HEK293 (cell line): ENCODE measurements around the gene LHFPL6.
A peak's percentile ranks its signal among the peaks of the same experiment; 100 is the strongest.

ENCODE experiments used
- BCL11B ChIP-seq: fragments of 450-650 bp; formaldehyde crosslinking; IDR thresholded peaks from 2 replicates; pipeline ENCODE4 v1.5.1; 2016; ENCODE audit warnings: low read depth, missing biosample characterization, missing genetic modification characterization
- GLI2 ChIP-seq: fragments of 450-650 bp; formaldehyde crosslinking; IDR thresholded peaks from 2 replicates; pipeline ENCODE4; 2017; ENCODE audit warnings: missing biosample characterization, missing genetic modification characterization, low read depth, borderline replicate concordance
- HOXD13 ChIP-seq: sonication (generic); formaldehyde crosslinking; IDR thresholded peaks from 2 replicates; pipeline ENCODE4 v1.8.0; 2022; ENCODE audit warnings: missing genetic modification reagents, borderline replicate concordance
- KLF10 ChIP-seq: fragments of 450-650 bp; IDR thresholded peaks from 2 replicates; pipeline ENCODE4 v1.5.1; 2018; ENCODE audit warnings: missing biosample characterization, mild to moderate bottlenecking, missing genetic modification characterization
- PATZ1 ChIP-seq: fragments of 450-650 bp; formaldehyde crosslinking; IDR thresholded peaks from 2 replicates; pipeline ENCODE4 v1.5.1; 2016; ENCODE audit warnings: missing biosample characterization, missing genetic modification characterization
- SP7 ChIP-seq: fragments of 450-650 bp; formaldehyde crosslinking; IDR thresholded peaks from 2 replicates; pipeline ENCODE4 v1.5.1; 2016; ENCODE audit warnings: missing biosample characterization, missing genetic modification characterization
- ZBTB10 ChIP-seq: fragments of 450-650 bp; formaldehyde crosslinking; IDR thresholded peaks from 2 replicates; pipeline ENCODE4 v1.5.1; 2016; ENCODE audit warnings: missing biosample characterization, missing genetic modification characterization
- ZBTB7A ChIP-seq: fragments of 450-650 bp; formaldehyde crosslinking; IDR thresholded peaks from 2 replicates; pipeline ENCODE4 v1.5.1; 2016; ENCODE audit warnings: low read depth, missing biosample characterization, missing genetic modification characterization
- ZBTB8A ChIP-seq: fragments of 450-650 bp; formaldehyde crosslinking; IDR thresholded peaks from 2 replicates; pipeline ENCODE4 v1.5.1; 2016; ENCODE audit warnings: missing biosample characterization, missing genetic modification characterization
- ZFP69B ChIP-seq: fragments of 450-650 bp; formaldehyde crosslinking; IDR thresholded peaks from 2 replicates; pipeline ENCODE4 v1.5.1; 2016; ENCODE audit warnings: missing biosample characterization, missing genetic modification characterization
- ZIC2 ChIP-seq: fragments of 450-650 bp; formaldehyde crosslinking; IDR thresholded peaks from 2 replicates; pipeline ENCODE4 v1.5.1; 2016; ENCODE audit warnings: missing biosample characterization, missing genetic modification characterization
- ZNF184 ChIP-seq: fragments of 450-650 bp; IDR thresholded peaks from 2 replicates; pipeline ENCODE4 v1.5.1; 2018; ENCODE audit warnings: missing biosample characterization, mild to moderate bottlenecking, missing genetic modification characterization
- ZNF274 ChIP-seq, 2 experiments: fragments of 200-500 bp in 1 of 2; fragments of 450-650 bp in 1 of 2; sonication (Bioruptor generic) in 1 of 2; formaldehyde crosslinking in 1 of 2; IDR thresholded peaks; 2 replicates each; pipeline versions ENCODE4 v1.5.1 to v1.6.1; 2014 to 2016; ENCODE audit warnings: borderline replicate concordance in 1 of 2, inconsistent platforms in 1 of 2, low read length in 1 of 2, missing biosample characterization in 1 of 2, missing genetic modification characterization in 1 of 2
- ZNF530 ChIP-seq: fragments of 450-650 bp; formaldehyde crosslinking; IDR thresholded peaks from 2 replicates; pipeline ENCODE4 v1.5.1; 2016; ENCODE audit warnings: low read depth, missing biosample characterization, missing genetic modification characterization
- ZNF621 ChIP-seq: fragments of 450-650 bp; formaldehyde crosslinking; IDR thresholded peaks from 2 replicates; pipeline ENCODE4 v1.5.1; 2017; ENCODE audit warnings: missing biosample characterization, missing genetic modification characterization
- ZNF654 ChIP-seq: fragments of 450-650 bp; formaldehyde crosslinking; IDR thresholded peaks from 2 replicates; pipeline ENCODE4 v1.5.1; 2016; ENCODE audit warnings: low read depth, missing biosample characterization, missing genetic modification characterization
- ZNF776 ChIP-seq: fragments of 450-650 bp; formaldehyde crosslinking; IDR thresholded peaks from 2 replicates; pipeline ENCODE4 v1.5.0; 2017; ENCODE audit warnings: missing biosample characterization, missing genetic modification characterization, borderline replicate concordance
- ZNF843 ChIP-seq: fragments of 450-650 bp; formaldehyde crosslinking; IDR thresholded peaks from 2 replicates; pipeline ENCODE4 v1.5.1; 2016; ENCODE audit warnings: missing biosample characterization, missing genetic modification characterization
- ZSCAN23 ChIP-seq: fragments of 450-650 bp; formaldehyde crosslinking; IDR thresholded peaks from 2 replicates; pipeline ENCODE4 v1.5.1; 2016; ENCODE audit warnings: missing biosample characterization, missing genetic modification characterization
- TF ChIP-seq, protein P1 (sequence below): fragments of 450-650 bp; formaldehyde crosslinking; IDR thresholded peaks from 2 replicates; pipeline ENCODE4 v1.5.1; 2016; ENCODE audit warnings: missing biosample characterization, missing genetic modification characterization
- TF ChIP-seq, protein P2 (sequence below): fragments of 450-650 bp; formaldehyde crosslinking; conservative IDR thresholded peaks from 2 replicates; pipeline ENCODE4 v1.5.1; 2016; ENCODE audit warnings: low read depth, missing biosample characterization, missing genetic modification characterization
- TF ChIP-seq, protein P3 (sequence below): fragments of 450-650 bp; formaldehyde crosslinking; IDR thresholded peaks from 2 replicates; pipeline ENCODE4 v1.5.1; 2017; ENCODE audit warnings: missing biosample characterization, missing genetic modification characterization
- TF ChIP-seq, protein P4 (sequence below): fragments of 450-650 bp; formaldehyde crosslinking; IDR thresholded peaks from 2 replicates; pipeline ENCODE4 v1.5.1; 2016; ENCODE audit warnings: missing biosample characterization, missing genetic modification characterization

LHFPL6 gene

GRCh38 chr13:39451860-39452301 lies 151.1 kb downstream of the LHFPL6 start (continued):
- TF ChIP-seq PATZ1 (tag by site-specific recombination), result no peak
- TF ChIP-seq ZNF530 (tag by site-specific recombination), result no peak
- no peak for TF ChIP-seq ZNF654 (tag by site-specific recombination)
- no peak for TF ChIP-seq ZNF621
- TF ChIP-seq ZSCAN23 (tag by site-specific recombination), result no peak
- TF ChIP-seq ZNF843, result no peak
- TF ChIP-seq ZIC2 (tag by site-specific recombination), result peak; percentile 37; the same call in 1 of the 2 replicates
- TF ChIP-seq, protein P1, sequence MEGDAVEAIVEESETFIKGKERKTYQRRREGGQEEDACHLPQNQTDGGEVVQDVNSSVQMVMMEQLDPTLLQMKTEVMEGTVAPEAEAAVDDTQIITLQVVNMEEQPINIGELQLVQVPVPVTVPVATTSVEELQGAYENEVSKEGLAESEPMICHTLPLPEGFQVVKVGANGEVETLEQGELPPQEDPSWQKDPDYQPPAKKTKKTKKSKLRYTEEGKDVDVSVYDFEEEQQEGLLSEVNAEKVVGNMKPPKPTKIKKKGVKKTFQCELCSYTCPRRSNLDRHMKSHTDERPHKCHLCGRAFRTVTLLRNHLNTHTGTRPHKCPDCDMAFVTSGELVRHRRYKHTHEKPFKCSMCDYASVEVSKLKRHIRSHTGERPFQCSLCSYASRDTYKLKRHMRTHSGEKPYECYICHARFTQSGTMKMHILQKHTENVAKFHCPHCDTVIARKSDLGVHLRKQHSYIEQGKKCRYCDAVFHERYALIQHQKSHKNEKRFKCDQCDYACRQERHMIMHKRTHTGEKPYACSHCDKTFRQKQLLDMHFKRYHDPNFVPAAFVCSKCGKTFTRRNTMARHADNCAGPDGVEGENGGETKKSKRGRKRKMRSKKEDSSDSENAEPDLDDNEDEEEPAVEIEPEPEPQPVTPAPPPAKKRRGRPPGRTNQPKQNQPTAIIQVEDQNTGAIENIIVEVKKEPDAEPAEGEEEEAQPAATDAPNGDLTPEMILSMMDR (tag by site-specific recombination), result no peak
- TF ChIP-seq, protein P2, sequence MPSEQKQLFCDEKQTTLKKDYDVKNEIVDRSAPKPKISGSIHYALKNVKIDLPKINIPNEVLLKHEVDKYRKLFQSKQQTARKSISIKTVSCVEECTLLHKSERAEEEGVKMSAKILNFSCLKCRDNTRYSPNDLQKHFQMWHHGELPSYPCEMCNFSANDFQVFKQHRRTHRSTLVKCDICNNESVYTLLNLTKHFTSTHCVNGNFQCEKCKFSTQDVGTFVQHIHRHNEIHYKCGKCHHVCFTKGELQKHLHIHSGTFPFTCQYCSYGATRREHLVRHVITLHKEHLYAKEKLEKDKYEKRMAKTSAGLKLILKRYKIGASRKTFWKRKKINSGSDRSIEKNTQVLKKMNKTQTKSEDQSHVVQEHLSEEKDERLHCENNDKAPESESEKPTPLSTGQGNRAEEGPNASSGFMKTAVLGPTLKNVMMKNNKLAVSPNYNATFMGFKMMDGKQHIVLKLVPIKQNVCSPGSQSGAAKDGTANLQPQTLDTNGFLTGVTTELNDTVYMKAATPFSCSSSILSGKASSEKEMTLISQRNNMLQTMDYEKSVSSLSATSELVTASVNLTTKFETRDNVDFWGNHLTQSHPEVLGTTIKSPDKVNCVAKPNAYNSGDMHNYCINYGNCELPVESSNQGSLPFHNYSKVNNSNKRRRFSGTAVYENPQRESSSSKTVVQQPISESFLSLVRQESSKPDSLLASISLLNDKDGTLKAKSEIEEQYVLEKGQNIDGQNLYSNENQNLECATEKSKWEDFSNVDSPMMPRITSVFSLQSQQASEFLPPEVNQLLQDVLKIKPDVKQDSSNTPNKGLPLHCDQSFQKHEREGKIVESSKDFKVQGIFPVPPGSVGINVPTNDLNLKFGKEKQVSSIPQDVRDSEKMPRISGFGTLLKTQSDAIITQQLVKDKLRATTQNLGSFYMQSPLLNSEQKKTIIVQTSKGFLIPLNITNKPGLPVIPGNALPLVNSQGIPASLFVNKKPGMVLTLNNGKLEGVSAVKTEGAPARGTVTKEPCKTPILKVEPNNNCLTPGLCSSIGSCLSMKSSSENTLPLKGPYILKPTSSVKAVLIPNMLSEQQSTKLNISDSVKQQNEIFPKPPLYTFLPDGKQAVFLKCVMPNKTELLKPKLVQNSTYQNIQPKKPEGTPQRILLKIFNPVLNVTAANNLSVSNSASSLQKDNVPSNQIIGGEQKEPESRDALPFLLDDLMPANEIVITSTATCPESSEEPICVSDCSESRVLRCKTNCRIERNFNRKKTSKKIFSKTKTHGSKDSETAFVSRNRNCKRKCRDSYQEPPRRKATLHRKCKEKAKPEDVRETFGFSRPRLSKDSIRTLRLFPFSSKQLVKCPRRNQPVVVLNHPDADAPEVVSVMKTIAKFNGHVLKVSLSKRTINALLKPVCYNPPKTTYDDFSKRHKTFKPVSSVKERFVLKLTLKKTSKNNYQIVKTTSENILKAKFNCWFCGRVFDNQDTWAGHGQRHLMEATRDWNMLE (tag by site-specific recombination), result no peak
- no peak for TF ChIP-seq ZBTB10 (tag by site-specific recombination)
- TF ChIP-seq KLF10 (tag by site-specific recombination), result no peak; the same call in 1 of the 2 replicates
- no peak for TF ChIP-seq ZNF184
- no peak for TF ChIP-seq GLI2 (tag by site-specific recombination)
- TF ChIP-seq, protein P3, sequence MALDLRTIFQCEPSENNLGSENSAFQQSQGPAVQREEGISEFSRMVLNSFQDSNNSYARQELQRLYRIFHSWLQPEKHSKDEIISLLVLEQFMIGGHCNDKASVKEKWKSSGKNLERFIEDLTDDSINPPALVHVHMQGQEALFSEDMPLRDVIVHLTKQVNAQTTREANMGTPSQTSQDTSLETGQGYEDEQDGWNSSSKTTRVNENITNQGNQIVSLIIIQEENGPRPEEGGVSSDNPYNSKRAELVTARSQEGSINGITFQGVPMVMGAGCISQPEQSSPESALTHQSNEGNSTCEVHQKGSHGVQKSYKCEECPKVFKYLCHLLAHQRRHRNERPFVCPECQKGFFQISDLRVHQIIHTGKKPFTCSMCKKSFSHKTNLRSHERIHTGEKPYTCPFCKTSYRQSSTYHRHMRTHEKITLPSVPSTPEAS (tag by site-specific recombination), result peak; percentile 69
- TF ChIP-seq ZFP69B (tag by site-specific recombination), result peak; percentile 49; the same call in 1 of the 2 replicates
- TF ChIP-seq BCL11B (tag by site-specific recombination), result no peak
- TF ChIP-seq SP7 (tag by site-specific recombination), result no peak
- no peak for TF ChIP-seq ZBTB7A (tag by site-specific recombination)
- no peak for TF ChIP-seq ZBTB8A (tag by site-specific recombination)
- no peak for TF ChIP-seq ZNF776 (tag by site-specific recombination)
- TF ChIP-seq HOXD13 (CRISPR knock-in tag), result no peak
- TF ChIP-seq ZNF274 (IDR thresholded peaks at IDR 0.05; ENCODE audit: low read length), result no peak
- no peak for TF ChIP-seq ZNF274 (tag by site-specific recombination; IDR thresholded peaks at IDR 0.05; ENCODE audit: borderline replicate concordance)
- TF ChIP-seq, protein P4, sequence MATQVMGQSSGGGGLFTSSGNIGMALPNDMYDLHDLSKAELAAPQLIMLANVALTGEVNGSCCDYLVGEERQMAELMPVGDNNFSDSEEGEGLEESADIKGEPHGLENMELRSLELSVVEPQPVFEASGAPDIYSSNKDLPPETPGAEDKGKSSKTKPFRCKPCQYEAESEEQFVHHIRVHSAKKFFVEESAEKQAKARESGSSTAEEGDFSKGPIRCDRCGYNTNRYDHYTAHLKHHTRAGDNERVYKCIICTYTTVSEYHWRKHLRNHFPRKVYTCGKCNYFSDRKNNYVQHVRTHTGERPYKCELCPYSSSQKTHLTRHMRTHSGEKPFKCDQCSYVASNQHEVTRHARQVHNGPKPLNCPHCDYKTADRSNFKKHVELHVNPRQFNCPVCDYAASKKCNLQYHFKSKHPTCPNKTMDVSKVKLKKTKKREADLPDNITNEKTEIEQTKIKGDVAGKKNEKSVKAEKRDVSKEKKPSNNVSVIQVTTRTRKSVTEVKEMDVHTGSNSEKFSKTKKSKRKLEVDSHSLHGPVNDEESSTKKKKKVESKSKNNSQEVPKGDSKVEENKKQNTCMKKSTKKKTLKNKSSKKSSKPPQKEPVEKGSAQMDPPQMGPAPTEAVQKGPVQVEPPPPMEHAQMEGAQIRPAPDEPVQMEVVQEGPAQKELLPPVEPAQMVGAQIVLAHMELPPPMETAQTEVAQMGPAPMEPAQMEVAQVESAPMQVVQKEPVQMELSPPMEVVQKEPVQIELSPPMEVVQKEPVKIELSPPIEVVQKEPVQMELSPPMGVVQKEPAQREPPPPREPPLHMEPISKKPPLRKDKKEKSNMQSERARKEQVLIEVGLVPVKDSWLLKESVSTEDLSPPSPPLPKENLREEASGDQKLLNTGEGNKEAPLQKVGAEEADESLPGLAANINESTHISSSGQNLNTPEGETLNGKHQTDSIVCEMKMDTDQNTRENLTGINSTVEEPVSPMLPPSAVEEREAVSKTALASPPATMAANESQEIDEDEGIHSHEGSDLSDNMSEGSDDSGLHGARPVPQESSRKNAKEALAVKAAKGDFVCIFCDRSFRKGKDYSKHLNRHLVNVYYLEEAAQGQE (tag by site-specific recombination), result no peak
